ENCODE data around the gene MT4.

DNA sequence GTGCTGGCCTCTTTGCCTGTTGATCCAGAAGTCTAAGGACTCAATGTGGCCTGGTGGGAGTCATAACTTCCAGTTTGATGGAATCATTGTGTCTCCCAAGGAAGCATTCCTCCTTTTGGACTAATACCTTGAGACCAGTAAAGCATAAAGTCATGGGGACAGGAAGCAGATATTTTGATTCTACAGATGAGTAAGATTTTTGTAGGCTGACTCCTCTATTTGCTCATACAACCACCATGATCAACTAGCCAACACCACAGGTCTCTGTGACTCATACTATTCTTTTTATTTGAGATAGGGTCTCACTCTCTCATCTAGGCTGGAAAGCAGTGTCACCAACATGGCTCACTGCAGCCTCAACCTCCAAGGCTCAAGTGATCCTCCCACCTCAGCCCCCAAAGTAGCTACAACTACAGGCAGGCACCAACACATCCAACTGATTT lies 49.7 kb downstream of the MT4 start:
- TF ChIP-seq, protein P1, sequence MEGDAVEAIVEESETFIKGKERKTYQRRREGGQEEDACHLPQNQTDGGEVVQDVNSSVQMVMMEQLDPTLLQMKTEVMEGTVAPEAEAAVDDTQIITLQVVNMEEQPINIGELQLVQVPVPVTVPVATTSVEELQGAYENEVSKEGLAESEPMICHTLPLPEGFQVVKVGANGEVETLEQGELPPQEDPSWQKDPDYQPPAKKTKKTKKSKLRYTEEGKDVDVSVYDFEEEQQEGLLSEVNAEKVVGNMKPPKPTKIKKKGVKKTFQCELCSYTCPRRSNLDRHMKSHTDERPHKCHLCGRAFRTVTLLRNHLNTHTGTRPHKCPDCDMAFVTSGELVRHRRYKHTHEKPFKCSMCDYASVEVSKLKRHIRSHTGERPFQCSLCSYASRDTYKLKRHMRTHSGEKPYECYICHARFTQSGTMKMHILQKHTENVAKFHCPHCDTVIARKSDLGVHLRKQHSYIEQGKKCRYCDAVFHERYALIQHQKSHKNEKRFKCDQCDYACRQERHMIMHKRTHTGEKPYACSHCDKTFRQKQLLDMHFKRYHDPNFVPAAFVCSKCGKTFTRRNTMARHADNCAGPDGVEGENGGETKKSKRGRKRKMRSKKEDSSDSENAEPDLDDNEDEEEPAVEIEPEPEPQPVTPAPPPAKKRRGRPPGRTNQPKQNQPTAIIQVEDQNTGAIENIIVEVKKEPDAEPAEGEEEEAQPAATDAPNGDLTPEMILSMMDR (conservative IDR thresholded peaks at IDR 0.05), result no peak
- TF ChIP-seq EZH2 (IDR thresholded peaks at IDR 0.05; ENCODE audit: low read depth), result no peak
